Measurements from ENCODE around the gene AIF1.

Gene AIF1

DNA sequence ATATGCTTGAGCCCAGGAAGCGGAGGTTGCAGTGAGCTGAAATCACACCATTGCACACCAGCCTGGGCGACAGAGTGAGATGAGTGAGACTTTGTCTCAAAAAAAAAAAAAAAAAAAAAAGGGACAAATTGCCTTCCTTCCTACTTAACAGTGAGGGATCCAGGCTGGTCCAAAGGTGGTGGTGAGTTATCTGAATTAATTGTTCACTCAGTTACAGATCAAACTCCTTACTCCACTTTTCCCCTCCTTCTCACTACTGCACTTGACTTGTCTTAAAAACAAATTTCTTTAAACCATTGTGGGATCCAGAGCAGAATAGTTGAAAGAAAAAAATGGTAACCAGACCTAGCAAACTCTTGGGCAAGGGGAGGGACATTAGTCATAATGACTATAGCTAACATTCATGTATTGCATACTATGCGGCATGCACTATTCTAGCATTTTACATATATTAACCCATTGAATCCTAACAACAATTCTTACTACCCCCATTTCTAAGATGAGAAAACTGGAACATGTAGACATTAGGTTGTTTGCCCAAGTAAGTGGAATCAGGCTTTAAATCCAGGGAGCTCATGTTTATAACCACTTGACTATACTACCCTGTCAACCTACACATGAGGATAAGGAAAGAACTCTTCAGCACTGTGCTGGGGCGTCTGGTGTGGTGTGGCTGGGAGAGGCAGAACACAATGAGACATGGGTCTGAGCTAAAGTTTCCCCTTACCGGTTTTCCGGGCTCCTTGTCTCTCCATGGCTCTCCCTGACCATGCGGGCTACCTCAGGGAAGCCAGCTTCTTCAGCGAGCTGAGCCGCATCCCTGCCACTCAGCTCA lies 48.3 kb downstream of the AIF1 start:
- TF ChIP-seq, protein P1, sequence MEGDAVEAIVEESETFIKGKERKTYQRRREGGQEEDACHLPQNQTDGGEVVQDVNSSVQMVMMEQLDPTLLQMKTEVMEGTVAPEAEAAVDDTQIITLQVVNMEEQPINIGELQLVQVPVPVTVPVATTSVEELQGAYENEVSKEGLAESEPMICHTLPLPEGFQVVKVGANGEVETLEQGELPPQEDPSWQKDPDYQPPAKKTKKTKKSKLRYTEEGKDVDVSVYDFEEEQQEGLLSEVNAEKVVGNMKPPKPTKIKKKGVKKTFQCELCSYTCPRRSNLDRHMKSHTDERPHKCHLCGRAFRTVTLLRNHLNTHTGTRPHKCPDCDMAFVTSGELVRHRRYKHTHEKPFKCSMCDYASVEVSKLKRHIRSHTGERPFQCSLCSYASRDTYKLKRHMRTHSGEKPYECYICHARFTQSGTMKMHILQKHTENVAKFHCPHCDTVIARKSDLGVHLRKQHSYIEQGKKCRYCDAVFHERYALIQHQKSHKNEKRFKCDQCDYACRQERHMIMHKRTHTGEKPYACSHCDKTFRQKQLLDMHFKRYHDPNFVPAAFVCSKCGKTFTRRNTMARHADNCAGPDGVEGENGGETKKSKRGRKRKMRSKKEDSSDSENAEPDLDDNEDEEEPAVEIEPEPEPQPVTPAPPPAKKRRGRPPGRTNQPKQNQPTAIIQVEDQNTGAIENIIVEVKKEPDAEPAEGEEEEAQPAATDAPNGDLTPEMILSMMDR (IDR thresholded peaks at IDR 0.05) = no peak

DNA sequence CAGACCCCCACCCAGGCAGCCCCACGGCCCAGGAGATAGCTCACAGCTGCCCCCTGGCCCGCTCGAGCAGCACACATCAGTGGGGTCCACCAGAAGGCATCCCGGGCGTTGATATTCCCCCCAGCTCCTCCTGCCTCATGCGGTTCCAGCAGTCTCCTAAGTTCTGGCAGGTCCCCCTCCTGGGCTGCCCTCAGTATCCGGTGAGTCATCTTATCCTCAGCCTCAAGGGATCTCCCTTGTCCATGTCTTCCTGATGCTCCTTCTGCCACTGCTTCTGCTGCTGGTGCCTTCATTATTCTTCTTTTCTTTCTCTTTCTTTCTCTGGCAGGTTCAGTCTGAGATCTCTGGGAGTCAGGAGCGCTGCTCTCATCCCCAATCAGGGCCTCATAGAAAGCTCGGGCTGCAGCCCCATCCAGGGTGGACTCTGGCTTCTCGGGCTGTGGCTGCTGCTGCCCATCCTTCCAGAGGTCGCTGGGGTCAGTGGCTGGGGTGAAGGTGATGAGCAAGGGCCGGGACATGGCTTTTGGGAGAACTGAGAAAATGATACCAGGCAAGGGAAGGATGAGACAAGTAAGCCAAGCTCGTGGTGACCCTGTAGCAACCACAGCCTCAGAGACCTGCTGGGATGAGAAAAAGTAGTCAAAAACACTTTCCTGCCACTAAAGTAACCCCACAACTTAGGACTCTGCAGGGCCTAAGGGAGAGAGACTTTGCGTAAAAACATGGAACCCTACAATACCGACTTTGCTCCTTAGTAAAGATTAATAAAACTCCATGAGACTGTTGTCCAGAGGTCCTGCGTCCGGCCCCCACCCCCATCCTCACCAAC lies 49.1 kb downstream of the AIF1 start:
- TF ChIP-seq, protein P1 (IDR thresholded peaks at IDR 0.05) = no peak

DNA sequence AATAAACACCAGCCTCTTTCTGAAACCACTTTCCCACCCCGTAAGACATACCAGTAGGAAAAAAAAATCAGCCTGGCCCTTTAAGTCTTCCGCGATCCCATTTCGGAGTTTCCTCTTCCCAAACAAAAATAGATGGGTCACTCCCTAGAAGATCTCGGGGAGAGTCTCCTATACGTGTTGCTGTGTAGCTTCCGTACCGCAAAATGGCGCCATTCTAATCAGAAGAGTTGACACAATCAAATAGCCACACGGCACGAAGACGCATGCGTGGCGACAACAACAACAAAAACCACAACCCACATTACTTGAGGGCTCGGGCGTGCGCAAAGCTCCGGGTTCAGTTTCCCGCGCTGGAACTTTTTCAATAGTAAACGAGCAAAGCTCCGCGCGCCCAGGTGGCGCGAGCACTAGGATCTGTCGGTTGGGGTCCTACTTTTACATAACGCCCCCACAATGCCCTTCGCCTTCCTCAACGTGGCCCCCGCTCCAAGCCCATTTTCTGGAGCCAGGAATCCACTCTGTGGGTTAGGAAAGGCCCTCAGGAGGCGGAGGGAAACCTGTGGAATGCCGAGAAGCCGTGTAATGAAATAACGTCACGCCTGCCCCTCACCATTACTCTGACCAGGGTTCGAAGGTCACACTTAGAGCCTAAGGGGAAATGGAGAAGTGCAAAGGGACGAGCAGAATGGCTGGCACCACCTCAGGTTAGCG lies 49.9 kb downstream of the AIF1 start, which contains the start of gene GPANK1:
Gene GPANK1, minus strand, starts transcription at position 208 of the 711 bp plus-strand sequence. CDS start 519 bp downstream, outside the sequence.
- TF ChIP-seq, protein P1 (IDR thresholded peaks at IDR 0.05) = no peak

DNA sequence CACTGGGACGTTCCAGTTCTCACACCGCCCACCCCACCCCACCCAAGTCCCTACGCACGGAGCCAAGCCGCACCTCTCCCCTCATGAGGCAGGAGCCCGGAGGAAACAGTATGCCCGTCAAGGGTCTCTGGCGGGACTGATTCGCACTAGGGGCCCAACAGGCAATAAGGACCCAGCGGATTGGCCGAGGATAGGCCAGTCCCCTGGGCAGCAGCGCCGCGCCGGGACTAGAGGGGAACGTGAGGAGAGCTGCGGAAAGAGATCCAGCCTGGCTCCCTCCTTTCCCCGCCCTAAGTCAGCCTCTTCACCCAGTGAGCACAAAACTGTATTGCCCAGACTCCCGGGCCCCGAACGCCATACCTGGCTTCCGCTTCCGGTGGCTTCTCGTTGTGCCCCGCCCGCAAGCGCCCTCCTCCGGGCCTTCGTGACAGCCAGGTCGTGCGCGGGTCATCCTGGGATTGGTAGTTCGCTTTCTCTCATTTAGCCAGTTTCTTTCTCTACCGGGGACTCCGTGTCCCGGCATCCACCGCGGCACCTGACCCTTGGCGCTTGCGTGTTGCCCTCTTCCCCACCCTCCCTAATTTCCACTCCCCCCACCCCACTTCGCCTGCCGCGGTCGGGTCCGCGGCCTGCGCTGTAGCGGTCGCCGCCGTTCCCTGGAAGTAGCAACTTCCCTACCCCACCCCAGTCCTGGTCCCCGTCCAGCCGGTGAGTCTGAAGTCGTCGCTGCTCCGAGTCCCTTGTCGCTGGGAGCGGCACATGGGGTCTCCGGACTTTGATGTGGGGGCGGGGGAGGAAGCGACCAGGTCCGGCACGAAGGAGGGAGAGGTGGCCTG lies 50.7 kb downstream of the AIF1 start, which contains the start of gene CSNK2B:
Gene CSNK2B, plus strand, starts transcription at position 580 of the 836 bp plus-strand sequence. CDS start 752 bp downstream, outside the sequence.
- TF ChIP-seq, protein P1 (IDR thresholded peaks at IDR 0.05) = no peak

DNA sequence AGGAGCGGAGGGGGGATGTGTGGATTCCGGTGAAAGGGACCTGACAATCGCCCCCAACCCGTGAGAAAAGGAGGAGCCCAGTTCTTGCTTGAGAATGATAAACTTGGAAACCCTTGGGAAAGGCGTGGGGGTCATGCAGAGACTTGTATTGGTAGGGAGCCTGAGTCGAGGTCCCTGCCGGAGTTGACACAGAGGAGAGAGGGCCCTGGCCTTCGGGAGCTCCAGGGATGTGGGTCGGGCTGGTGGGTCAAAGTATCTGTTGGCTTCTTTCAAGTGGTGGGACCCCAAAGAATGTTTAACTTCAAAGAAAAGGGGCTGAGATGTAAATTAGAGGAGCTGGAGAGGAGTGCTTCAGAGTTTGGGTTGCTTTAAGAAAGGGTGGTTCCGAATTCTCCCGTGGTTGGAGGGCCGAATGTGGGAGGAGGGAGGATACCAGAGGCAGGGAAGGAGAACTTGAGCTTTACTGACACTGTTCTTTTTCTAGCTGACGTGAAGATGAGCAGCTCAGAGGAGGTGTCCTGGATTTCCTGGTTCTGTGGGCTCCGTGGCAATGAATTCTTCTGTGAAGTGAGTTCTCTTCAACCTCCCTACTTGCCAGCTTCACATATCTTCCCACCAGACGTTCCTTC lies 51.4 kb downstream of the AIF1 start:
- TF ChIP-seq, protein P1 (IDR thresholded peaks at IDR 0.05) = no peak
